ENCODE data around the gene ZNF219.

The ZNF219 gene

GRCh38 chr14:21101802-21102413 is 3.5 kb upstream of the ZNF219 start:
- DNase-seq: no peak

GRCh38 chr14:21100931-21101330 is 2.5 kb upstream of the ZNF219 start, which contains the start of gene TMEM253:
TMEM253 (plus strand) TSS chr14:21101066; CDS start chr14:21101344, 278 bp downstream.
- no peak for DNase-seq

- DNase-seq: no peak
These were observed 1.1 kb upstream of the ZNF219 start for GRCh38 chr14:21099596-21099985.

- DNase-seq: no peak
These were observed 589 bp upstream of the ZNF219 start for GRCh38 chr14:21098892-21099595.

GRCh38 chr14:21097636-21098075 is 799 bp downstream of the ZNF219 start:
- no peak for DNase-seq

- no peak for DNase-seq
These were observed 1.3 kb downstream of the ZNF219 start for GRCh38 chr14:21096978-21097635.

GRCh38 chr14:21096438-21096837 is 2.0 kb downstream of the ZNF219 start:
- no peak for DNase-seq

GRCh38 chr14:21095430-21096205 is 2.8 kb downstream of the ZNF219 start:
- DNase-seq: no peak

GRCh38 chr14:21093769-21094681 is 4.4 kb downstream of the ZNF219 start:
- DNase-seq: no peak

GRCh38 chr14:21093018-21093417 is 5.4 kb downstream of the ZNF219 start:
- DNase-seq: no peak

- peak; percentile 93 to 94 for DNase-seq
These were observed 6.0 kb downstream of the ZNF219 start for GRCh38 chr14:21092273-21093011.

- DNase-seq: no peak
These were observed 6.6 kb downstream of the ZNF219 start for GRCh38 chr14:21091821-21092272.

GRCh38 chr14:21090940-21091663 is 7.4 kb downstream of the ZNF219 start:
- DNase-seq: no peak

GRCh38 chr14:21090194-21090939 is 8.1 kb downstream of the ZNF219 start:
- peak in 1 of 2 experiments; percentile 54 for DNase-seq

- no peak for DNase-seq
These were observed 8.6 kb downstream of the ZNF219 start for GRCh38 chr14:21089877-21090193.

- no peak for DNase-seq
These were observed 9.2 kb downstream of the ZNF219 start for GRCh38 chr14:21089271-21089670.

- DNase-seq: no peak
These were observed 9.8 kb downstream of the ZNF219 start for GRCh38 chr14:21088687-21089086.

GRCh38 chr14:21087294-21088091 is 11.0 kb downstream of the ZNF219 start:
- DNase-seq: peak in 1 of 2 experiments; percentile 21

GRCh38 chr14:21086908-21087293 is 11.6 kb downstream of the ZNF219 start:
- no peak for DNase-seq
